GM18517 (cell line): ENCODE results near the gene EPOP.

ENCODE experiments used
- ATAC-seq: cut with Tn5 transposase; IDR thresholded peaks from one replicate; pipeline ENCODE4 v1.9.1; 2021; ENCODE audit warnings: mild to moderate bottlenecking, moderate library complexity; ENCODE audit not compliant: unreplicated experiment

Gene EPOP

DNA sequence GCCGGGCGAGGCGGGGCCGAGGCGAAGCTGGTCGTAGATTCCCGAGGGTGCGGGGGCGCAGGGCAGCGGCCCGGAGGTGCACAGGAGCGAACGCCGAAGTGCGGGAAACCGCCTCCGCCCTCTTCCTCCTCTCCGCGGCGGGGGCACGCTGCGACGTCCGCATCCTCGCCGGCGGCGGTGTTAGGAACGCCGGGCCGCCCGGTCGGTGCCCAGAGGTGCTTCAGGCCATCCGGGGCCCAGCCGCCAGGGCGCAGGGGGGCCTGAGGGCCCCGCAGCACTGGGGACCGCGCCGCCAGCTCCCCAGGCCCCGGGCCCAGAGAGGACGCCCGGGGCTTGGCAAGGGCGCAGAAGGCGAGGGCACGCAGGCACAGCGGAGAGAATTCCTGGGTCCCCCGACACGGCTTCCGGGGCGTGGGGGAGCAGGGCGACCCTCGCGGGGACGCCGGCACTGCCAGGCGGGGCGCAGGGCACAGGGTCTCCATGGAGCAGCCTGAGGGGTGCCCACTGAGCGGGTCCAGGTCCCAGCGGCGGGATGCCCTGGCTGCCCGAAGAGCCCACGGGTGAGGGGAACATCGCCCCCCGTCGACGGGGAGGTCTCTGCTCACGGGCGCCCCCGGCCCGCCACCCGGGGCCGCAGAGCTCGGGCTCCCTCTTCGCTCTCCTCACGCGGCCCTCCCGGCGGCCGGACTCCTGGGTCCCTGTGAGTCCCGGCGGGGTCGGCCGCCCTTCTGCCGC, 576 bp downstream of the EPOP start:
- ATAC-seq, result peak; percentile 24

DNA sequence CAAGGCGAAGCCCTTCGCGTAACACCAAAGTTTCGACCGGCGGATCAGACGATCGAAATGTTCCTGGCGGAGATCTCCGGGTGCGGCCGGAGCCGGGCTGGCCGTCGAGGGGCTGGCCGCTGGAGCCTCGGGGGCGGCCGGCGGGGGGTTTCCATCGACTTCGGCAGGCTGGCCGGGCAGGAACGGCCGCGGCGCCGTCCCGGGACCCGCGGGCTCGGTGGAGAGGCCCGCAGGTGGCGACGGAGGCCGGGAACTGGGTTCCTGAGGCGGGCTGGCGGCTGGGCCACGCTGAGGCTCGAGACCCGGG, 1.1 kb downstream of the EPOP start:
- ATAC-seq, result peak; percentile 5

DNA sequence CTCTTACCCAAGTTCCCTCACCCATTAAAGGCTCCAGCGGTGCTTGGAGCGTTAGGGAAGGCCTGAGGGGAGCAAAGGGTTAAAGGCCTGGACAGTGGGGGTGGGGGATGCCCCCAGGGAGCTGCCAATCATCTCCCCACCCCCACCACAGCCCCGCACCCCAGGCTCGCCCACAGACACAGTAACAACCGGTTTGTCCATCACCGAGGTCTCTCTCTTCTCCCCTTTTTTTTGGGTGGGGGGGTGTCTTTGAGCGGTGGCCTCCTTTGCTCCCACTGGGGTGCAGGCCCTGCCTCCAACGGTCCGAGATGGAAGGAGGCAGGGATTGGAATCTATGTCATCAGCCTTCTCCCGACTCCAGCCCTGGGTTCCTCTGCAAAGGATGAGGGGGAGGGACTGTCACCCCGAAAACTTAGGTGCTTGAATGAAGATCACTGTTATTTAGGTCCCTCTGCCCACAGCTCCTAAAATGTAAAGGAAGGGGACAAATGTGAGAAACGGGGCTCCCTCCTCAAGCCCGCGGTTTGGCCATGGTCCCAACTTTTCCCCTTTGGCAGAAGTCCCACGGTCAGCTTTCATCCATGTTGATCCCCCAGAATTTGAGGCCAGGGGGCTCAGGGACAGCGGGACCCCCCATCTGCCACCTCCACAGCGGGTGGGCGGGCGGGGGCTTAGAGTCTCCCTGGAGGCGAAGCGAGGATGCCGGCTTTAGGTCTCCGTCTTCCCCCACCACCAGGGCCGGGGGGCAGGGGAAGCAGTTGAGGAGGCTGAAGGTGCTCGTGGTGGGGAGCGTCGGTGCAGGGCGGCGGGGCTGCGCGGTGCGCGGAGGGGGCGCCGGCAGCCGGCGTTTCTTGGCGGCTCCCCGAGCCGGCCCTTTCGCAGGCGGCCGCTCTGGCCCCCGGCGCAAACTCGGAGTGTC, 1.7 kb downstream of the EPOP start:
- ATAC-seq, result no peak

DNA sequence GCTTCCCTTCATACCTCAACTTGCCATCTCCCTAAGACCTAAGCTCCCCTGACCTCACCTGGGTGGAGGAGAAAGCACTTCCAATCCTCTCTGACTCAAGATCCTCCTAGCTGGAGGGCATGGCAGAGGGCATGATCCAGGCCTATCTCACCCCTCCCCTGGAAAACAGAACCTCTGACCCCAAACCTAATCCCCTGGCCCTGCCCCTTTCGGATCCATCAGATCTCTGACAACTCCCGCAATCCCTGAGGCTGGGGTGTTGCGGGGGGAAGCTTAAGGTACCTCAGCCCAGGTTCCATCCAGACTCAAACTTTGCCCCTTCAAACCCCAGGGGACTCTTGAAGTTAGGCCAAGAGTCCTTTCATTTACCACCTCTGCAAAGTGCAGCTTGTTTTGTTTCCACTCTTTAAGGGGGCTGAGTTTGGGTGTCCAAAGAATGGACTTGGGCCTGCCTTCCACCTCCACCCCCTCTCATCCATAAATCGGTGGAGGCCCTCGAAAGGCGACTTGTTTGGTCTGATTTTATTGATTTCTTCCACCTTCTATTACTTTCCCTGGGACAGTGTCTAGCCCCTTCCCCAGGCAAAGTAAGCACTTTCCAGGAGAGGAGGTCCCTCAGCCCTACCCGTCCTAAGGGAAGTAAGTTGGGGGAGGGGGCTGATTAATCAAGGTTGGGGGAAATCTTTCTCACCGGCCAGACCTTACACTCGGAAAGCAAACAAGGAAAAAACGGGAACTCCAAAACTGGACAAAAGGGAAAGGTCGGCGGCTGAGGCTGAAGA, 2.6 kb downstream of the EPOP start:
- ATAC-seq, result no peak

DNA sequence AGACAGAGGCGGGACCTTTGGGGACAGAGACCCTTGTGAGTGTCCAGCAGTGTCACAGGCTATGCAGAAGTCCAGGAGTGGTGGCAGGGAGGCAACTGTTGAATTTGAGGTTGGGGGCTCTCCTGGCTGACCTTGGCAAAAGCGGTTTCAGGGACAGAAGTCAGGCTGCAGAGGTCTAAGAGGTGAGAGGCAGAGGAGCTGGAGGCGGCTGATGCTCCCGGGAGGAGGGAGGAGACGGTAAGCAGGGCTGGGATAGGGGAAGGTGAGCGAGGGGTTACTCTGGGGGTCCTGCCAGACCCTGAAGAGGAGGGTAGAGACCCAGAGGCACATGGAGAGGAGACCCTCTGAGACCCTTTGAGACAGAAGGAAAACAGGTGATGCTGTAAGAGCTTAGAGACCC, 5.2 kb downstream of the EPOP start:
- ATAC-seq, result no peak

DNA sequence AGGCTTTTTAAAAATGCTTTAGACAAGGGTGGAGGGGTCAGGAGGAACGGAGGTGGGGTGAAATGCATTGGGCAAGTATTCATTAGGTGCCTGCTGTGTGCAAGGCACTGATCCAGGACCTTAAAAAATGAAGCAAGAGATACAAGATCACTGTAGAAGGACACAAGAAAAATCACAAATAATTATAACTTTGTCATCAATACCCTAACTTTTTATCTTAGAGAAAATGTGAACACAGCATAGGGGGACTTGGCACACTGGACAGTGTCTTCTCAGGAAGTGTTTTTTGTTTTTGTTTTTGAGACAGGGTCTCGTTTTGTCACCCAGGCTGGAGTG, 7.0 kb downstream of the EPOP start:
- no peak for ATAC-seq

DNA sequence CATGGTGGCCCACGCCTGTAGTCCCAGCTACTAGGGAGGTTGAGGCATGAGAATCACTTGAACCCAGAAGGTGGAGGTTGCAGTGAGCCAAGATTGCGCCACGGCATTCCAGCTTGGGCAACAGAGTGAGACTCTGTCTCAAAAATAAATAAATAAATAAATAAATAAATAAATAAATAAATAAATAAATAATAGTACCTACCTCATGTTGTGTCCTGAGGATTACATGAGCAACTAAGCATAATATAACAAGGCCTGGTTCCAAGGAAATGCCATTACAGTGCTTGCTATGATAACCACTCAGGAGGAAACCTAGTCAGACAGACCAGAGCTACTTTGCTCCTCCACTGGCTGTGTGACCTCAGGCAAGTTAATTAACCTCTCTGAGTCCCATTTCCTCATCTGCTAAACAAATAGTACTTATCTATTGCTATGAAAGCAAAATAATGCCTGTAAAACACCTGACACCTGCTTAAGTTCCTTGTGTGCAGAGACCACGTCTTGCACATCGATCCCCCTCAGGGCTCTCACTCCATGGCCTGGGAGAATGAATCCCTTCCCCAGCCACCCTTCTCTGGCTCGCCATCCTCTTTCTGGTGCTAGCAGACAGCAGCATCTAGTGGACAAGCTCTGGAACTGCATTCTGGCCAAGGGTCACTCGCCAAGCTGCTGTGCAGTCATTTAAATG, 7.5 kb downstream of the EPOP start:
- ATAC-seq, result no peak

DNA sequence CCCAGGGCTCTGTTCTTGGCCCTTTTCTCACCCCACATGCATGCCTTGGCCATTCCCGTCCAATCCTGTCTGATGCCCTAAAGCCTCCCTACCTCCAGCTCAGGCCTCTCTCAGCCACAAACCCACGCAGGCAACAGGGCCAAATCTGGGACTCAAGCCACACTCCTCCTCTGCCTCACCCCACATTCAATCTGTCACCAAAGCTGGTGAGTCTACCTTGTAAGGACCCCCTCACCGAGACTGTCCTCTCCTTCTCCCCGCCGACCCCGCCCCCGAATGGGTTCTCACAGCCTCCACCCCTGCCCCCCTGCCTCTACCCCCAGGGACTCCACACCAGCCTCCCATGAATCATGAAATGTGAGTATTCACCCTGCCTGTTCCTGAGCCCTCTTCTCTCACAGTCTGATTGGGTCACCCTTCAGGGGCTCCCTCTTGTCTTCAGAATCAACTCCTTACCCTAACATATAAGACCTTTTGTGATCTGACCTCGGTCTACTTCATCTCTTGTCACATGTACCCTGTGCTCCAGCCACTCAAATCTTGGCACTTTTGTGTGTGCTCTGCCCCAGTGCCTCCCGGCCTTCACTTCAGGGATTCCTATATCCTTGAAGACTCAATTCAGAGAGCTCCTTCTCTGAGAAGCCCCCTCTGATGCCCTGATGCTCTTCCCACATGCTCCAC, 10.7 kb downstream of the EPOP start:
- ATAC-seq, result no peak

DNA sequence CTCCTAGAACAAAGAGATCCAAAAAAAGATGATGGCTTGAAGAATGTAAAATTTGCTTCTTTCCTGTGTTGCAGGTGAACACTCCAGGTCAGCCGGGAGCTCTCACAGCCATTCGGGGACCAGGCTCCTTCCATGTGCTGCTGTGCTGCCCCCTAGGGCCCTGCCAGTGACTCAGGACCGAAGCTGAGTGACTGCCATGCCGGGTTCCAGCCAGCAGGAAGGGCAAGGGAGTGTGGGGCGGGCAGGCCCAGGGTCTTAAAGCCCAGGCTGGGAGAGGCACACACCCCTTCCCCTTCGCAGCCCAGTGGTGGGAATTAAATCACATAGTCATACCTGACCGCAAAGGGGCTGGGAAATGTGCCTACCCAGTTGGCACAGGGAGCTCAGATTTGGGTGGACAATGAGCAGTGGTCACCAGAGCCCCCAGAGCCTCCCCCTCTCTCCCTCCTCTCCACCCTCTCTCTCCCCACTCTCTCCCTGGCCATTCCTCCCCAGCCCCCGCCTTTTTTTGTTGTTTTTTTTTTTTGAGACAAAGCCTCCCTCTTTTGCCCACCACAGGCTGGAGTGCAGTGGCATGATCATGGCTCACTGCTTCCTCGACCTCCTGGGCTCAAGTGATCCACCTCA, 11.5 kb downstream of the EPOP start:
- no peak for ATAC-seq

DNA sequence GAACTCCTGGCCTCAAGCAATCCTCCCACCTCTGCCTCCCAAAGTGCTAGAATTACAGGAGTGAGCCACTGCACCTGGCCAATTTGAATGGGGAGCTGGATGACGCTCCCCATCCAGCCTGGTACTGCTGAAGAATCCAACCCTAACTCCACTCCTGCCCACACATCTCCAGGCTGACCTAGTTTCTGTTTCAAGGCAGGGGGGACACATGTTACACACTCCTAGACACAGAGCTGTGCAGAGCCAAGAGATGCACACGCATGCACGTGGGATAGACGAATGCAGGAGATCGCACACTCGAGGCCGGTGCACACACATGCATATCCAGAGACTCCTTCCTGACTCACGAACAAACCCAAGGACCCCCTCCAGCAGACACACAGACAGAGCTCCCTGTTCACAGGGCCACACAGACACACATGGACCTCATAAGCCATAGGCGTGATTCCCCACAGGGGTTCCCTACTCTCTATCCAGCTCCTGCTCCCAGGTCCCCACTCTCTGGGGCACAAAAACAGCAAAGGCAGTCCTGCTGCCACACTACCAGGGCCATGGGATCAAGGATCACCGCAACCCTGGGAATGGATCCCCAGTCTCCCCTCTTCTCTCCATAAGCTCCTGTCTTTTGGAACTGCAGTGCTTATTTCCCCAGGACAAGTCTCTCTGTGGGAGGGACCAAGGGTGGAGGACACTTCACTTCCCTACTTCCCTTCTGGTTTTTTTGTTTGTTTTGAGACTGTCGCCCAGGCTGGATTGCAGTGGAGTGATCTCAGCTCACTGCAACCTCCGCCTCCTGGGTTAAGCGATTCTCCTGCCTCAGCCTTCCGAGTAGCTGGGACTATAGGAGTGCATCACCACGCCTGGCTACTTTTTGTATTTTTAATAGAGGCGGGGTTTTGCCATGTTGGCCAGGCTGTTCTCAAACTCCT, 14.4 kb downstream of the EPOP start:
- no peak for ATAC-seq

DNA sequence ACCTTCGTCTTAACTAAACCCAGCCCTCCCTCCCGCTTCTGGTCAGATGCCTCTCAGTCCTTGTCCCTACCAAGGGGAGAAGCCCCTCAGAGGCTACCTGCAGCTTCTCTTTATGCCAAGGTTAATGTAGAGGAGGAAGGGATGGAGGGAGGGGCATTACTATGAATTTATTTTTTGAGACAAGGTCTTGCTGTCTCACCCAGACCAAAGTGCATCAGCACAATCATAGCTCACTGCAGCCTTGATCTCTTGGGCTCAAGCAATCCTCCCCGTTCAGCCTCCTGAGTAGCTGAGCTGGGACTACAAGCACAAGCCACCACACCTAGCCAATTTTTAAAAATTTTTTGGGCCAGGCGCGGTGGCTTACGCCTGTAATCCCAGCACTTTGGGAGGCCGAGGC, 15.3 kb downstream of the EPOP start:
- ATAC-seq, result no peak

DNA sequence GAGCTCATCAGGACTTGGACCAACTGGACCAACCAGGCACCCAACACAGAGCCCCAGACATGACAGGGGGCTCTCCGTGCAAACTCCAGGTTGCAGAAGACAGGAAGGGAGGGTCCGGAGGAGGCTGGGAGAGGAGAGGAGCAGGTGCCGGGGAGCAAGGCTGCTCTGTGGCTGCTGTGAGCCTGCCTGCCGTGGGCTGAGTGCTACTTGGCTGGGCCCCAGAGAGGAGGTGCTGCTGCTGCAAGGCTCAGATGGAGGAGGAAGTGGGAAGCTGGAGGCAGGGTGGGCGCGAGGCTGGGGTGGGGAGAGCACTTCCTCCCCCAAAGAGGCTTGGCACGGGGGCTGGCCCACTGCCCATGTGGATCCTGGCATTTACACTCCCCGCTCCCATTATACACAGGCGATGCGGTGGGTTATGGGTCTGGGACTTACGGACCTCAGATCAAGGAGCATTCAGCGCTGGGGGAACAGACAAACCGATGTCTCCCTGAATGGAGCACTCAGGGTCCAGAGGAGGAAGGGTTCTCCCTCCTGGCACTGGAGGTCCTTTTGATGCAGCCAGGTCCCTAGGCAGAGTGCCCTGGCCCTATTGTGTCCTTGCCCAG, 15.9 kb downstream of the EPOP start:
- ATAC-seq, result no peak

DNA sequence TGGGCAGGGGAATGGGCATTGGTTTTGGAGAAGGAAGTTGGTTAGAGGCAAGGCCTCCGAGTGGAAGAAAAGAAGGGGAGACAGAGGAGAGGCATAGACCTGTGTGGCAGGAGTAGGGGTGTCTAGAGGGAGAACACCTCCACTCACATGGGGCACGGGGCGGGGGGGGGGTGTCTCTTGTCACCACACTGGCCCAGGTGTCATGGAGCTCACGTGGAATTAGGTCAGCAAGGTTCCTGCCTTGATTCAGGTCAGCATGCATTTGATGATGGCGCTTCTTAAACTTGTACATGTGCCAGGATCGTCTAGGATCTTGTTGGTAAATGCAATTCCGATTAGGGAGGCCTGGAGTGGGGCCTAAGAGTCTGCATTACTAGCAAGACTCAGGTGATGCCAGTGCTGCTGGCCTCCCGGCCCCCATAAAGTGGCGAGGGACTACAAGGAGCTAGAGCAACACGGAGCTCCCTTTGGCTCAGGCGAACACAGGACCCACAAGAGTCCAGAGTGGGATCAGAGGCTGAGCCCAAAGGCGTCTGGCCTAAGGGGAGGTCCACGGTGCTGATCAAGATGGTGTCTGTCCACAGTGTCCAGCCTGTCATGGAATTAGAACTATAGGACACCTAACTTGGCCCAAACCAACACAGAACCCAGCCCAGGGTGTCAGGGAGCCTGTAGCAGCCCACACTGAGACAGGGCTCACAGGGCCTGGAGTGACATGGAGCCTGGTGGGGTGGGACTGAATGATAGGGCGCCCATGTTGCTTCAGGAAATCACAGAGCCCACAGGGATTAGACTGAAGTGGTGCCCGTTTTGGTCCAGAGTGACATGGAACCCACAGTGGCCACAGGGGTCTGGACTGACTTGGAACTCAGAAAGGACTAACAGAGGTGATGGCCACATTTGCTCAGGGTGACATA, 16.7 kb downstream of the EPOP start:
- ATAC-seq, result no peak

DNA sequence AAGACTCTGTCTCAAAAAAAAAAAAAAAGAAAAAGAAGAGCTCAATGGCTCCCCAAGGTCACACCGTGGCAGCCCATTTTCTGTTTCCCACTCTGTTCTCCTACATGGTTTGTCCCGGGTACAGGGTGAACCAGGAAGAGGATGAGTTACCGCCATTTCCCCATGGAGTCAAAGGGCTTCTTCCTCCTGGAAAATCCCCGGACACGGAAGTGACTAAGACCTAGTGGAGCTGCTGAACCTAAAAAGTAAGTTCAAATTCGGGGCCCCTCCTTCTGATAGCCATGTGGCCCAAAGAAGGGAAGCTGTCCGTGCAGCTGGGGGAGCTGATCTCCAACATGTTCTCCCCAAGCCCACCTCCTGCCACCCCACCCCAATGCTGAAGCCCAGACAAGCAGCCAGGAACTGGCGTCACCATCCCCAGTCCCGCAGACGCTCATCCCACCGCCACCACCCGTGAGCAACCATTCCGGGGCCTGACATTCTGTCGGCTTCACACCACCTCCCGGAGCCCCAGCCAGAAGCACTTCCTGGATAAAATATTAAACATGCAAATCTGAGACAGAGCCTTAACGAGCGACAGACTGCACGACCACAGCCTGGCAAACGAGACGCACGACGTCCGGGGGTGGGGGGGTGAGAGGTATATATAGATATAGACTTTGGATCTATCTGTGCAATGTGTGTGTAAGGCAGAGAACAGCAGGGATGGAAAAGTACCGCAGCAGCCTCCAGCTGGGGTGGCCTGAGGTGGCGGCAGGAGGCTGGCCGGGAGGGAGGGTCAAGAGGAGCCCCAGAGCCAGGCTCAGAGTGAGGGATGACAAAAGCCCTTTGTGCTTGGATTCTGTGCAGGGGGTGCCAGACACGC, 17.6 kb downstream of the EPOP start:
- no peak for ATAC-seq

DNA sequence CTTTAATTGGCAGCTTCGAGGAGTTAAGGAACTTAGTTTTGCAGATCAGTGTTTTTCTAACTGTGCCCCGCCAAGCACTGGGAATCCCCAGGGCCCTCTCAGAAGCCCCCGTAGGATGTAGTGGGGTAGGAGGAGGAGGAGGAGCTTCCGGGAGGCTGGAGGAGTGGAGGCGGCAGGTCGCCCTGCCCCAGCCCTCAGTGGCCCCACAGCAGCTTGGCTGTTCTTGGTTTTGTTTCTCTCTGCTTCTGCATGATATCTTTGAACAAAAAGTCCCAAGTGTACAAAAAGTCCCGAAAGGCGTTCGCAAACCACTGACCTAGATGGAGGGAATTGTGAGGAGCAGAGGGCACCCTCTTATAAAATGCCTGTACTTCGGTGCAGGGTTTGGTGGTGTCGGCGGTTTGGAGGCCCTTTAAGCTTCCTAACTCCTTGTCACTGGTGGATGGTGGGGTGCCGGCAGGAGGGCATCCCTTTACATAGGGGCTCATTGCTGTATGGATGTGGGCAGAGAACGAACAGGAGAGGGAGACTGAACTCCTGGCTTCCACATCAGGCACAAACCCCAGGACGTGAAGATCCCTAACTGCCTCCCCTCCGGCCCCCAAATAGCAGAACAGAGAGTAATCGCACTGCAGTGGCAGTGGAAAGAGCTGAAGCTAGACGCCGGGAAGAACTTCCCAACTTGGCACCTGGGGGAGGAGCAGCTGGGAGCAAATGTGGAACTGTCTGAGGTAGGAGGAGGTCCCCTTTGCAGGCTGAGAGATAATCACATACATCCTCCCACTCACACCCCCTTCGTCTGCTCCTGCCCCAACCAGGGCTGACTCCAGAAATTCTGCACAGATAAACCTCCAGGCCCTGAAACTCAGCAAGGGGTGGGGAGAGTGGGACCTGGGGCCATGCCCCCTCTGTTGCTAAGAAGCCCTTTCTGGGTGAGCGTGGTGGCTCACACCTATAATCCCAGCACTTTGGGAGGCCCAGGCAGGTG, 20.1 kb downstream of the EPOP start:
- no peak for ATAC-seq

DNA sequence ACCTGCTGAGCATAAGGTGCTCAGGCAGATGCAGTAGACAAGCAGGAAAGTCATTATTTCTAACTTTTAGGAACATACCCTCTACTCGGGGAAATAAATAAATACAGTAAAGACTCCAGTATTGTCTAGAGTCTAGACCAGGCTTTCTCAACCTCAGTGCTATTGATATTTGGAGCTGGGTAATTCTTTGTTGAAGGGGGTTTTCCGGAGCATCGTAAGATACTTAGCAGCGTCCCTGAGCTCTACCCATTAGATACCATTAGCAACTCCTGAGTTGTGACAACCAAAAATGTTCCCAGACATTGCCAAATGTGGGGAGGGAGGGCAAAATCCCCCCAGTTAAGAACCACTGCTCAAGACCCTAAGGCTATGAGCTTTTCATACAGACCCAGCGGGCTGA, 21.1 kb downstream of the EPOP start:
- ATAC-seq, result no peak
